ENCODE data around the gene RFTN1. TPM values are rescaled to one million over a fixed set of nuclear protein-coding genes. Genes with fewer than 3 reads are reported as not detected.

The RFTN1 gene
- total and polyA plus RNA-seq, 2 of the 8 experiments (the other 6 are each of a cell fraction or from before 2014, with no cell fraction given) = 4.6 to 6.7 TPM

DNA sequence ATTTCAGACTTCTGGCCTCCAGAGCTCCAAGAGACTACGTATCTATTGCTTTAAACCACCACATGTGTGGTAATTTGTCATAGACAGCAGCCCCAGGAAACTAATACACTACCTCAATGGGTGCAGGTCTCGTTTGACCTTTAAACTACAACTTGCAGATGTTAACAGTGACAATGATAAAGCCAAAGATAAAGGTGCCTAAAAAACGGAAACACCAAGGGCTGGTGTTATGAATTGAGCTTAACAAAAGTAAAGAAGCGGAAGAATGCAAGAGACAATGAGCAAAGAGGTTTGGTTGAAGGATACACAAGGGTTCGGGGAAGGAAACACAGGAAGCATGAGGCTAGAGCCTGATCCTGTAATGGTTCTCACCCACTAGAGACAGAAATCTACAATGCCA lies 50.8 kb downstream of the RFTN1 start:
- no peak overlapping the region for H2BK5ac ChIP-seq (ENCODE audit: low read depth, low read length)
- ChIA-PET POLR2A (ENCODE audit: partially characterized antibody) (no interaction called here), CTCF (ENCODE audit: partially characterized antibody) (interaction anchor here (1.2 kb wide), 1 partner anchor 12 kb away, joined by 4 read pairs; no protein-coding TSS in a partner anchor)
- no peak overlapping the region for H3K14ac ChIP-seq (ENCODE audit: insufficient read length)
- H4K8ac ChIP-seq (ENCODE audit: extremely low read depth, insufficient read depth, low read length) = no peak overlapping the region
- no peaks in the 10 kb centered on the region; a peak in 1 of 7 replicates for H3K27me3 ChIP-seq (replicated peaks in 1 of 4; ENCODE audit: control insufficient read depth in 3 of 4, extremely low read depth in 1 of 4, insufficient read depth in 3 of 4, low read length in 3 of 4)
- no peak overlapping the region for H2BK20ac ChIP-seq (ENCODE audit: low read length)
- no peaks in the 10 kb centered on the region for H3K9me3 ChIP-seq (ENCODE audit: insufficient read depth in 2 of 2, low read depth in 1 of 2, low read length in 1 of 2)
- H3K36me3 ChIP-seq (ENCODE audit: control insufficient read depth in 2 of 4, insufficient read depth in 4 of 4, low read length in 3 of 4) = no peaks in the 10 kb centered on the region
- no peaks in the 10 kb centered on the region for H4K20me1 ChIP-seq (replicated peaks in 1 of 2; ENCODE audit: control insufficient read depth in 1 of 2, insufficient read depth in 2 of 2, low read length in 2 of 2)
- no peak overlapping the region for H2BK120ac ChIP-seq (replicated peaks; ENCODE audit: low read depth, low read length)
- H2AFZ ChIP-seq (ENCODE audit: low read length) = no peak overlapping the region
- H4K91ac ChIP-seq (replicated peaks; ENCODE audit: insufficient read length, low read length) = no peak overlapping the region
- H3K4me3 ChIP-seq (ENCODE audit: extremely low read depth in 1 of 4, insufficient read depth in 2 of 4, low read depth in 3 of 4, low read length in 4 of 4) = no peak overlapping the region
- H2AK5ac ChIP-seq (ENCODE audit: low read depth, low read length) = no peak overlapping the region
- WGBS, 2 experiments (ENCODE audit: extremely low coverage in 1 of 2, insufficient coverage in 1 of 2, insufficient read length in 1 of 2, insufficient replicate concordance in 2 of 2, low coverage in 1 of 2, low lambda C conversion rate in 2 of 2, missing lambda C conversion rate in 1 of 2) = 76% methylated on average over 5 of the region's 5 CpGs; no CpG with 5 or more reads in 1 of the 2 experiments
- H3K27ac ChIP-seq (ENCODE audit: low read depth, low read length) = no peak overlapping the region
- no peak overlapping the region for H3K23ac ChIP-seq (ENCODE audit: insufficient read length)
- no peaks in the 10 kb centered on the region for H3K79me2 ChIP-seq (ENCODE audit: control insufficient read depth in 1 of 2, insufficient read depth in 2 of 2, low read length in 2 of 2)
- H3K4me1 ChIP-seq (replicated peaks in 1 of 4; ENCODE audit: control insufficient read depth in 3 of 4, insufficient read depth in 4 of 4, low read length in 3 of 4) = peaks cover 0 to 5% (median under 1%) of the 10 kb centered on the region in 4 experiments; a peak in 1 of 7 replicates
- no peak overlapping the region for H3K4me2 ChIP-seq (ENCODE audit: insufficient read depth in 1 of 2, low read depth in 2 of 2, low read length in 2 of 2)
- H3K23me2 ChIP-seq (ENCODE audit: low read depth, low read length) = no peaks in the 10 kb centered on the region
- FAIRE-seq (no peak), DNase-seq (ENCODE audit: low read depth in 1 of 2, low spot score in 2 of 2) (no peak)
- H3K56ac ChIP-seq (replicated peaks; ENCODE audit: insufficient read length, low read depth, low read length) = no peak overlapping the region
- H3K9ac ChIP-seq (replicated peaks in 1 of 4; ENCODE audit: extremely low read depth in 1 of 4, low read depth in 3 of 4, low read length in 3 of 4) = no peak overlapping the region
- H2BK15ac ChIP-seq (ENCODE audit: low read length) = no peak overlapping the region
- no peak overlapping the region for H4K5ac ChIP-seq (ENCODE audit: insufficient read length, low read depth, low read length)
- H3K4ac ChIP-seq (replicated peaks; ENCODE audit: insufficient read length, low read depth, low read length) = no peak overlapping the region
- H2BK12ac ChIP-seq (ENCODE audit: low read depth, low read length) = no peak overlapping the region
- no peaks in the 10 kb centered on the region for H3K79me1 ChIP-seq (ENCODE audit: low read depth, low read length)
- no peak overlapping the region for H3K18ac ChIP-seq (ENCODE audit: extremely low read depth, low read length)
- TF ChIP-seq KDM5A (IDR thresholded peaks at IDR 0.05; ENCODE audit: low read length) (no peak), SAP30 (IDR thresholded peaks at IDR 0.05; ENCODE audit: insufficient read depth, insufficient replicate concordance, low read length) (no peak), RNF2 (IDR thresholded peaks at IDR 0.05; ENCODE audit: borderline replicate concordance, low read depth, low read length, missing control alignments, poor library complexity, severe bottlenecking) (no peak), MAFK (IDR thresholded peaks at IDR 0.05; ENCODE audit: low read depth, low read length) (no peak), POLR2AphosphoS5 (IDR thresholded peaks at IDR 0.05; ENCODE audit: low read depth, low read length) (no peak), YY1 (IDR thresholded peaks at IDR 0.05; ENCODE audit: low read depth, low read length) (no peak), RAD21 (IDR thresholded peaks at IDR 0.05 in 1 of 2, conservative IDR thresholded peaks at IDR 0.05 in 1 of 2; ENCODE audit: low read depth in 2 of 2, low read length in 2 of 2) (no peak), BRCA1 (IDR thresholded peaks at IDR 0.05; ENCODE audit: low read depth, low read length) (no peak), NRF1 (IDR thresholded peaks at IDR 0.05; ENCODE audit: low read depth, low read length) (no peak)
- TF ChIP-seq, protein P1, sequence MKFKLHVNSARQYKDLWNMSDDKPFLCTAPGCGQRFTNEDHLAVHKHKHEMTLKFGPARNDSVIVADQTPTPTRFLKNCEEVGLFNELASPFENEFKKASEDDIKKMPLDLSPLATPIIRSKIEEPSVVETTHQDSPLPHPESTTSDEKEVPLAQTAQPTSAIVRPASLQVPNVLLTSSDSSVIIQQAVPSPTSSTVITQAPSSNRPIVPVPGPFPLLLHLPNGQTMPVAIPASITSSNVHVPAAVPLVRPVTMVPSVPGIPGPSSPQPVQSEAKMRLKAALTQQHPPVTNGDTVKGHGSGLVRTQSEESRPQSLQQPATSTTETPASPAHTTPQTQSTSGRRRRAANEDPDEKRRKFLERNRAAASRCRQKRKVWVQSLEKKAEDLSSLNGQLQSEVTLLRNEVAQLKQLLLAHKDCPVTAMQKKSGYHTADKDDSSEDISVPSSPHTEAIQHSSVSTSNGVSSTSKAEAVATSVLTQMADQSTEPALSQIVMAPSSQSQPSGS (IDR thresholded peaks at IDR 0.05; ENCODE audit: low read length) = no peak
- TF ChIP-seq, protein P2, sequence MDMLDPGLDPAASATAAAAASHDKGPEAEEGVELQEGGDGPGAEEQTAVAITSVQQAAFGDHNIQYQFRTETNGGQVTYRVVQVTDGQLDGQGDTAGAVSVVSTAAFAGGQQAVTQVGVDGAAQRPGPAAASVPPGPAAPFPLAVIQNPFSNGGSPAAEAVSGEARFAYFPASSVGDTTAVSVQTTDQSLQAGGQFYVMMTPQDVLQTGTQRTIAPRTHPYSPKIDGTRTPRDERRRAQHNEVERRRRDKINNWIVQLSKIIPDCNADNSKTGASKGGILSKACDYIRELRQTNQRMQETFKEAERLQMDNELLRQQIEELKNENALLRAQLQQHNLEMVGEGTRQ (IDR thresholded peaks at IDR 0.05; ENCODE audit: low read length) = no peak

All from H1 (cell line).